Keratinocyte (primary cell): Measurements from ENCODE around the gene JAM3. TPM values are rescaled to one million over a fixed set of nuclear protein-coding genes. Genes with fewer than 3 reads are reported as not detected.

Experiments used
- DNase-seq: peaks from one replicate; pipeline ENCODE4 v3.0.0-alpha.2; 2011; ENCODE audit warnings: low read depth, missing footprints, low spot score
- FAIRE-seq: peaks from 2 replicates; lab custom pipeline; 2011; peaks lifted over from hg19 to GRCh38; lab: Jason Lieb, UNC
- H2AFZ ChIP-seq: 2 replicates; pipeline ENCODE4 v1.6.0; 2012; ENCODE audit warnings: low read length, control low read depth, inconsistent platforms; ENCODE audit not compliant: control insufficient read depth
- H3K27ac ChIP-seq: 2 replicates; pipeline ENCODE4 v1.5.1; 2011; ENCODE audit warnings: low read length; ENCODE audit not compliant: control insufficient read depth, insufficient read depth
- H3K27me3 ChIP-seq: 3 replicates; pipeline ENCODE4 v1.6.0; 2011; ENCODE audit warnings: low read length; ENCODE audit not compliant: control insufficient read depth, insufficient read depth; ENCODE audit errors: extremely low read depth
- H3K36me3 ChIP-seq, 2 experiments: 2 replicates in 1 of 2; 3 replicates in 1 of 2; pipeline ENCODE4 v1.5.1; 2011; ENCODE audit warnings: low read length in 2 of 2, mild to moderate bottlenecking in 1 of 2; ENCODE audit not compliant: control insufficient read depth in 2 of 2, insufficient read depth in 2 of 2; ENCODE audit errors: extremely low read depth in 1 of 2
- H3K4me1 ChIP-seq: 3 replicates; pipeline ENCODE4 v1.5.1; 2011; ENCODE audit warnings: low read length; ENCODE audit not compliant: control insufficient read depth, insufficient read depth; ENCODE audit errors: extremely low read depth
- H3K4me2 ChIP-seq: 3 replicates; pipeline ENCODE4 v1.6.0; 2011; ENCODE audit warnings: low read depth, low read length; ENCODE audit not compliant: control insufficient read depth, insufficient read depth; ENCODE audit errors: extremely low read depth
- H3K4me3 ChIP-seq, 3 experiments: fragments of 200-600 bp in 1 of 3; sonication (generic) in 1 of 3; 2 replicates in 2 of 3; 3 replicates in 1 of 3; pipeline ENCODE4 v1.5.1; 2011 to 2016; ENCODE audit warnings: low read length in 3 of 3, mild to moderate bottlenecking in 3 of 3, control low read depth in 2 of 3, inconsistent platforms in 1 of 3, low read depth in 1 of 3, mixed read lengths in 1 of 3, mixed run types in 1 of 3, moderate library complexity in 1 of 3; ENCODE audit not compliant: control insufficient read depth in 2 of 3, insufficient read depth in 2 of 3; ENCODE audit errors: extremely low read depth in 1 of 3
- H3K79me2 ChIP-seq: 2 replicates; pipeline ENCODE4 v1.6.0; 2012; ENCODE audit warnings: low read length; ENCODE audit not compliant: control insufficient read depth, insufficient read depth
- H3K9ac ChIP-seq: 3 replicates; pipeline ENCODE4 v1.6.0; 2011; ENCODE audit warnings: low read length; ENCODE audit not compliant: control insufficient read depth, insufficient read depth; ENCODE audit errors: extremely low read depth
- H3K9me1 ChIP-seq: 3 replicates; pipeline ENCODE4 v1.6.0; 2011; ENCODE audit warnings: low read length; ENCODE audit not compliant: control insufficient read depth, insufficient read depth; ENCODE audit errors: extremely low read depth
- H3K9me3 ChIP-seq: 2 replicates; pipeline ENCODE4 v1.5.1; 2012; ENCODE audit warnings: low read depth, low read length; ENCODE audit not compliant: control insufficient read depth
- H4K20me1 ChIP-seq: 3 replicates; pipeline ENCODE4 v1.6.0; 2011; ENCODE audit warnings: low read length; ENCODE audit not compliant: control insufficient read depth, insufficient read depth; ENCODE audit errors: extremely low read depth
- CTCF ChIP-seq, 3 experiments: IDR thresholded peaks in 1 of 3; conservative IDR thresholded peaks in 1 of 3; optimal IDR thresholded peaks in 1 of 3; 2 replicates in 2 of 3; 3 replicates in 1 of 3; pipeline versions ENCODE3 to v1.5.1; 2011; ENCODE audit warnings: low read length in 3 of 3, mild to moderate bottlenecking in 3 of 3, moderate library complexity in 2 of 3, control low read depth in 1 of 3, inconsistent platforms in 1 of 3; ENCODE audit not compliant: insufficient read depth in 2 of 3; ENCODE audit errors: extremely low read depth in 1 of 3
- EZH2 ChIP-seq: IDR thresholded peaks from one replicate; pipeline ENCODE4 v1.6.1; 2012; ENCODE audit warnings: inconsistent platforms, mild to moderate bottlenecking, low read length, moderate library complexity
- dilution Hi-C: fragments of 300-500 bp; cut with MboI; formaldehyde crosslinking; loops from one replicate; pipeline ENCODE4 v1.7.0; 2020; ENCODE audit warnings: low sequenced_read_pairs; ENCODE audit not compliant: extremely low pct_ligation_motif_present
- polyA plus RNA-seq, 5 experiments: library from polyadenylated mRNA; depleted of rRNA in 3 of 5; stranded (reverse) in 3 of 5; stranded (forward) in 1 of 5; unstranded in 1 of 5; fragments of >200 nt; gene quantifications; 1 replicate in 1 of 5; 2 replicates in 3 of 5; 3 replicates in 1 of 5; pipeline versions ENCODE4 v1.2.1 to v1.2.3, GENCODE V29; 2011 to 2012; ENCODE audit warnings: missing spikeins in 2 of 5, low read depth in 1 of 5, low replicate concordance in 1 of 5

Gene JAM3
- polyA plus RNA-seq, 1 donor (not counting 4 experiments of a cell fraction or from before 2014, with no cell fraction given): 11.4 TPM

- no peak overlapping the region for H3K27ac ChIP-seq
- H4K20me1 ChIP-seq: no peaks in the 10 kb centered on the region
- no peaks in the 10 kb centered on the region for H3K9me1 ChIP-seq
- H3K9ac ChIP-seq: no peak overlapping the region
- H3K36me3 ChIP-seq: no peaks in the 10 kb centered on the region
- H3K4me2 ChIP-seq: no peak overlapping the region
- FAIRE-seq: no peak
- no peak for DNase-seq
- no peak overlapping the region for H3K4me3 ChIP-seq
- H3K4me1 ChIP-seq: peaks cover 51% of the 10 kb centered on the region
- no peaks in the 10 kb centered on the region for H3K9me3 ChIP-seq
- no peak overlapping the region for H2AFZ ChIP-seq
- dilution Hi-C loops: no loop called here
- H3K27me3 ChIP-seq: no peaks in the 10 kb centered on the region
- TF ChIP-seq EZH2: no peak
- no peak for TF ChIP-seq CTCF (optimal IDR thresholded peaks at IDR 0.05 in 1 of 3, IDR thresholded peaks at IDR 0.05 in 1 of 3, conservative IDR thresholded peaks at IDR 0.05 in 1 of 3; ENCODE audit: extremely low read depth in 1 of 3, insufficient read depth in 2 of 3, low read length in 3 of 3)
- H3K79me2 ChIP-seq: no peaks in the 10 kb centered on the region
Measured at GRCh38 chr11:134038897-134039470, 29.9 kb upstream of the JAM3 start.

GRCh38 chr11:134039726-134040385, 29.0 kb upstream of the JAM3 start:
- no peaks in the 10 kb centered on the region for H4K20me1 ChIP-seq
- H2AFZ ChIP-seq: no peak overlapping the region
- no peaks in the 10 kb centered on the region for H3K9me1 ChIP-seq
- H3K27ac ChIP-seq: no peak overlapping the region
- H3K79me2 ChIP-seq: no peaks in the 10 kb centered on the region
- no peaks in the 10 kb centered on the region for H3K27me3 ChIP-seq
- no peak for TF ChIP-seq CTCF (optimal IDR thresholded peaks at IDR 0.05 in 1 of 3, IDR thresholded peaks at IDR 0.05 in 1 of 3, conservative IDR thresholded peaks at IDR 0.05 in 1 of 3; ENCODE audit: extremely low read depth in 1 of 3, insufficient read depth in 2 of 3, low read length in 3 of 3)
- no peak for TF ChIP-seq EZH2
- DNase-seq: no peak
- H3K36me3 ChIP-seq: no peaks in the 10 kb centered on the region
- FAIRE-seq: no peak
- no peak overlapping the region for H3K9ac ChIP-seq
- no peak overlapping the region for H3K4me3 ChIP-seq
- dilution Hi-C loops: no loop called here
- peaks cover 42% of the 10 kb centered on the region for H3K4me1 ChIP-seq
- H3K9me3 ChIP-seq: no peaks in the 10 kb centered on the region
- no peak overlapping the region for H3K4me2 ChIP-seq
